ENCODE results near the gene CEACAM7.

Gene CEACAM7

DNA sequence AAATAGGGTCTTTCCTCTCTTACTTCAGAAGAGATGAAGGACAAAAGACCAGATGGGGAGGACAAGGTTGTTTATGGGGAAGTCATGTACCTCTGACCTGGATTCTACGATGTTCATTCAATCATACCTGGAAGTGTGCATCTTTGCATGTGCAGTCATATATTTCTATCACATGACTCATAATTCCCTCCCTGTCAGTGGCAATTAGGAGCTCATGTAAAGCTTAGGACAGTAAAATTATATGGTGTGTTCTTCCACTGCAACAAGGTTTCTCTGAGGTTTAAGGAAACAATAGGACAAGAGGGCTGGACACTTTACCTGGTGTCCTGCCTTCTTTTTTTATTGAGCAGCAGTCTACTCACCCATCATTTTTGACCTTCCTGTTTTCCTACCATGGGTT is 19.8 kb downstream of the CEACAM7 start:
- TF ChIP-seq ZFP69B (tag by site-specific recombination; IDR thresholded peaks at IDR 0.05) (no peak), ZNF175 (tag by site-specific recombination; IDR thresholded peaks at IDR 0.05) (no peak), HOXD13 (CRISPR knock-in tag; IDR thresholded peaks at IDR 0.05; ENCODE audit: borderline replicate concordance) (no peak), PBX3 (CRISPR knock-in tag; IDR thresholded peaks at IDR 0.05) (no peak), WT1 (tag by site-specific recombination; IDR thresholded peaks at IDR 0.05) (no peak), ZNF792 (tag by site-specific recombination; IDR thresholded peaks at IDR 0.05) (no peak), KLF10 (tag by site-specific recombination; IDR thresholded peaks at IDR 0.05) (no peak), ZNF530 (tag by site-specific recombination; IDR thresholded peaks at IDR 0.05; ENCODE audit: low read depth) (no peak), ZNF10 (tag by site-specific recombination; IDR thresholded peaks at IDR 0.05) (no peak), ZNF169 (tag by site-specific recombination; IDR thresholded peaks at IDR 0.05) (no peak), ZNF16 (tag by site-specific recombination; IDR thresholded peaks at IDR 0.05; ENCODE audit: low read depth) (no peak)
- TF ChIP-seq, protein P1, sequence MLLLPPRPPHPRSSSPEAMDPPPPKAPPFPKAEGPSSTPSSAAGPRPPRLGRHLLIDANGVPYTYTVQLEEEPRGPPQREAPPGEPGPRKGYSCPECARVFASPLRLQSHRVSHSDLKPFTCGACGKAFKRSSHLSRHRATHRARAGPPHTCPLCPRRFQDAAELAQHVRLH (tag by site-specific recombination; IDR thresholded peaks at IDR 0.05), result no peak
- ChIA-PET POLR2A (interaction anchor here (0.6 kb wide), 1 partner anchor 287 kb away, joined by 4 read pairs; no protein-coding TSS in a partner anchor), CTCF (interaction anchor here (0.6 to 3.4 kb wide), 6 partner anchors 21 to 85 kb away, joined by 3 to 14 read pairs (median 4); no protein-coding TSS in a partner anchor)
- Histone ChIP-seq H3K36me3 (ENCODE audit: control insufficient read depth in 2 of 2, insufficient read depth in 1 of 2, low read length in 2 of 2) (no peaks in the 10 kb centered on the region), H3K4me3 (ENCODE audit: low read depth, low read length) (no peak overlapping the region), H3K9me3 (ENCODE audit: control insufficient read depth, insufficient read depth, low read depth, low read length) (peaks cover 17% of the 10 kb centered on the region), H3K27ac (ENCODE audit: extremely low read depth, low read depth, low read length) (no peak overlapping the region), H3K4me1 (ENCODE audit: control insufficient read depth, insufficient read depth, low read length) (no peaks in the 10 kb centered on the region)

DNA sequence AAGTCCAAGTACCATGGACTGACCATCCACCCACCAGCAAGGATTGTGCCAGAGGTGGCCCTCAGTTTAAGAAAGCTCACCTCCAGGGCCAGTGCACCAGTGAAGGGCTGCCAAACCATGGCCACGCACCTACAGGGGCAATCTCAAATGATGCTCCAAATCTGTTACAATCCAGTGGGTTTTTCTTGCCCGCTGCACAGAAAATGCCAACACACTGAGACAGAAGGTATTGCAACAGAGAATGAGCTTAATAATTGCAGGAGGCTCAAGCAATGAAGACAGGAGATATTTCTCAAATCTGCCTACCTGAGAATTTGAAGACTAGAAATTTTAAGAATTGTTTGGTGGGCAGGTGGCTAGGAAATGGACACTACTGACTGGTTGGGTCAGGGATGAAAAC is 22.0 kb downstream of the CEACAM7 start:
- POLR2A ChIA-PET, result no interaction called here
- Histone ChIP-seq H3K4me3 (ENCODE audit: low read depth, low read length) (no peak overlapping the region), H3K36me3 (ENCODE audit: control insufficient read depth in 2 of 2, insufficient read depth in 1 of 2, low read length in 2 of 2) (no peaks in the 10 kb centered on the region), H3K4me1 (ENCODE audit: control insufficient read depth, insufficient read depth, low read length) (no peaks in the 10 kb centered on the region), H3K9me3 (ENCODE audit: control insufficient read depth, insufficient read depth, low read depth, low read length) (peaks cover 17% of the 10 kb centered on the region), H3K27ac (ENCODE audit: extremely low read depth, low read depth, low read length) (no peak overlapping the region)
- CTCF ChIA-PET, result interaction anchor here (0.6 to 1.8 kb wide), 3 partner anchors 19 to 26 kb away, joined by 3 to 10 read pairs (median 3); no protein-coding TSS in a partner anchor
- TF ChIP-seq ELK4 (IDR thresholded peaks at IDR 0.05; ENCODE audit: borderline replicate concordance, low read depth, low read length), result no peak
- TF ChIP-seq ZNF391 (tag by site-specific recombination; IDR thresholded peaks at IDR 0.05; ENCODE audit: borderline replicate concordance, low read depth), result no peak
- peak; percentile 94 for TF ChIP-seq SETDB1 (IDR thresholded peaks at IDR 0.05; ENCODE audit: insufficient read length, low read length)
- no peak for TF ChIP-seq ZNF112 (tag by site-specific recombination; IDR thresholded peaks at IDR 0.05)
- TF ChIP-seq ZNF626 (tag by site-specific recombination; IDR thresholded peaks at IDR 0.05), result peak; percentile 77; the same call in 1 of the 2 replicates
- TF ChIP-seq OVOL3 (tag by site-specific recombination; IDR thresholded peaks at IDR 0.05), result no peak
- TF ChIP-seq ZNF140 (tag by site-specific recombination; IDR thresholded peaks at IDR 0.05), result peak; percentile 88; the same call in 1 of the 2 replicates
- TF ChIP-seq SP7 (tag by site-specific recombination; IDR thresholded peaks at IDR 0.05), result no peak
- no peak for TF ChIP-seq GLI4 (tag by site-specific recombination; IDR thresholded peaks at IDR 0.05)
- peak; percentile 93 for TF ChIP-seq TRIM28 (IDR thresholded peaks at IDR 0.05; ENCODE audit: borderline replicate concordance, low read length)
- TF ChIP-seq ZNF510 (tag by site-specific recombination; IDR thresholded peaks at IDR 0.05; ENCODE audit: insufficient replicate concordance), result no peak
- no peak for TF ChIP-seq ZNF16 (tag by site-specific recombination; IDR thresholded peaks at IDR 0.05; ENCODE audit: low read depth)
- TF ChIP-seq RBAK (tag by site-specific recombination; IDR thresholded peaks at IDR 0.05), result no peak
- TF ChIP-seq PRDM4 (tag by site-specific recombination; IDR thresholded peaks at IDR 0.05), result no peak
- no peak for TF ChIP-seq ZNF600 (tag by site-specific recombination; IDR thresholded peaks at IDR 0.05)
- no peak for TF ChIP-seq TSHZ1 (tag by site-specific recombination; IDR thresholded peaks at IDR 0.05; ENCODE audit: borderline replicate concordance)
- TF ChIP-seq ZNF19 (tag by site-specific recombination; IDR thresholded peaks at IDR 0.05; ENCODE audit: low read depth), result no peak
